ENCODE data around the gene IDS. TPM values are rescaled to one million over a fixed set of nuclear protein-coding genes. Genes with fewer than 3 reads are reported as not detected.
"Not testable (repeated sequence)": the region's sequence is repeated elsewhere in the genome, so short reads cannot be mapped to it uniquely, and the experiment has no call there.

Gene IDS
- total RNA-seq, 1 experiment from 2014 or later: 11.6 TPM

DNA sequence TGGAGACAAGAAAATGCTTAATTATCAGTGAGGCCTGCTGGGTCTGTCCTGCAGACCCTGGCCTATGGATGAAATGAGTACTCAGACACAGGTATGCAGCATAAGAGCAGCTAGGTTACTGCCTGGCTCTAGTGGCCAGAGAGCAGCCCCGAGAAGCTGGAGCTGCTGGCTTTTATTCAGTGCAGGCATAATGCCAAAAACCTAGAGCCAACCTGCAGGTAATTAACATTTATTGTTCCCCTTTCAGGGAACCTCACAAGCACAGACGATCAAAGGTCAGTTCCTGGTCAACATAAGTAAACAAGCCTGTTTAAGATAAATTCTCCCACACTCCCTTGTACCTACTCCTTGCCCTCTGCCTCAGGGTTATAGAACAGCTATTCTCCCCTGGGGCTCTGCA lies 13.3 kb downstream of the IDS start:
- no peaks in the 10 kb centered on the region for H3K36me3 ChIP-seq
- no peak for DNase-seq
- H3K27me3 ChIP-seq: no peaks in the 10 kb centered on the region
- no peak overlapping the region for H3K4me3 ChIP-seq
- H3K9me3 ChIP-seq: no peaks in the 10 kb centered on the region

DNA sequence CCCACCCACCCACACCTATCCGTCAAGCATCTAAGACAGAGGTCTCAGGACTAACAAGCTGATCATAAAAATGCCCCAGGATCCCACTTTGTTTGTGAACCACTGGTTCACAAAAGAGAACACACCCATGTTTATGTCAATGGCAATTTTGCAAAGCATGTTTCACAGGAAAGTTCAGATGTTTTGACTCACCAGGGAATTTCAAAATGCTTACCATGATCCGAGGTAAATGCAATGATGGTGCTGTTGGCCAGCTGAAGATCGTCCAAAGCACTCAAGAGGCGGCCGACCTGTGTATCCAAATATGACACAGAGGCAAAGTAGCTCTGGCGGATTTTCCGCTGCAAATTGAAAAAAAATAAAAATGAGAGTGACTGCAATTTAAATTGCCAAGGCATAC lies 15.0 kb downstream of the IDS start:
- H3K27me3 ChIP-seq: no peaks in the 10 kb centered on the region
- H3K36me3 ChIP-seq: no peaks in the 10 kb centered on the region
- no peak overlapping the region for H3K4me3 ChIP-seq
- no peak for DNase-seq
- no peaks in the 10 kb centered on the region for H3K9me3 ChIP-seq

DNA sequence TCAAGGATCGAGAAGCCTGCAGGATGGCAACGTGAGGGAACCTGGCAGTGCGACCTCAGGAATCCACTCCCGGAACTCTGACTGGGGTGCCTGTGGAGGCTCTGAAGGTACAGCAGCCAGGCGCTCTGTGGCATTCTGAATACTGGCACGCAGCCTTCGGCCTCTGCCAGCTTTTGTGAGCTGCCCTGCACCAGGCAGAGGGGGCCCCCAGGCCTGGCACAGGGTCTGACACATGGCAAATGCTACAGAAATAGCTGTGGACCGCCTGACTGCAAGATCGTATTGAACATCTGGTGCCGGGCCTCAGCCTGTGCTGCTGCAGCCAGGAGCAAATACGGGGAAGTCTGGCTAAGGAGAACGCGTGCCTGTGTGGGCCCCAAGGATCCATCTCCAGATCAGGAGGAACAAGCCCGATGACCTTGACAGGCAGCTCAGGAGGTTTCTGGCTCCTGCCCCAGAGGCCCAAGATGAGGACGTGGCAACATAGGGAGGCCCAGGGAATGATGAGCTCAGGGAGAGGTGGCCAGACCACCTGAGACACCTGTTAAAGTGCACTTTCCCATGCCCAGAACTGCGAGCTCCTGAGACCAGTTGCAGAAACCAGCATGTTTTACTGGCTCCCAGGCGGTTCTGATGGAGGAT lies 16.6 kb downstream of the IDS start:
- H3K9me3 ChIP-seq, H3K27me3 ChIP-seq, H3K36me3 ChIP-seq, H3K4me3 ChIP-seq, DNase-seq: not testable (repeated sequence)

DNA sequence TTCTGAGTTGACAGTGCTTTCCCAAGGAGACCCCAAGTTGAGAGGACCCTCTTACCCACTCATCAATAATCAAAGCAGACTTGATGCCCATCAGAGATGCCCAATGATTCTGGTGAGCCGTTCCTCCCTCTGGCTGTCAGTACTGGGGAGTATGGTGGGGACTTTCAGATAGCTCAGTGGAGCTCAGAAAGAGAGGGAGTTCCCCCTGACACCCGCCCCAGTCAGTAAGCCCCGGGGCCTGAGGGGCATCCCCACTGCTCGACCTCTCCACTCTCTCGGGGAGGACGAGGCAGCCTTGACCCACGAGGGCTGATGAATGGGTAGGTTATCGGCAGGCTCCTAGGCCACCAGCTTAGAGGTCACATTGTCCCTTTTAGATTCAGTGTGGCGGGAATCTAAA lies 17.1 kb downstream of the IDS start:
- not testable (repeated sequence) for H3K36me3 ChIP-seq, H3K9me3 ChIP-seq, H3K27me3 ChIP-seq, DNase-seq, H3K4me3 ChIP-seq

DNA sequence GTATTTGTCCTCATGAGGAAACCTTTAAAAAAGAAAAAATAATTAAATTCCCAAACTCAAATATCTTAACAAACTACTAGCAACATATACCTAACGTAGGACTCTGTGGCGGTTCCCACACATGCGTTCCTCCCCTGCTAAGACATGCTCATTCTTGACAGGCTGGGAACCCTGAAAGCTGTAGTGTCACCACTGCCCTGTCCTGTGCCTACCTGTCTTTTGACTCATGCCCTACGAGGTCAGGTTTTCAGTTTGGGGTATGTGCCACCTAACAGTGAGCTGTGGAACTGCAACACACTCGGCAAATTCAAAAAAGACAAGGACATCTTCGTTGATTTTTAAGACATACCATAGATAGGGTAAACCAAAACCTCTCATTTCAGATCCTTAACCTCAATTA lies 17.8 kb downstream of the IDS start:
- no peaks in the 10 kb centered on the region for H3K36me3 ChIP-seq
- H3K9me3 ChIP-seq: no peaks in the 10 kb centered on the region
- no peak for DNase-seq
- no peaks in the 10 kb centered on the region for H3K27me3 ChIP-seq
- H3K4me3 ChIP-seq: no peak overlapping the region

DNA sequence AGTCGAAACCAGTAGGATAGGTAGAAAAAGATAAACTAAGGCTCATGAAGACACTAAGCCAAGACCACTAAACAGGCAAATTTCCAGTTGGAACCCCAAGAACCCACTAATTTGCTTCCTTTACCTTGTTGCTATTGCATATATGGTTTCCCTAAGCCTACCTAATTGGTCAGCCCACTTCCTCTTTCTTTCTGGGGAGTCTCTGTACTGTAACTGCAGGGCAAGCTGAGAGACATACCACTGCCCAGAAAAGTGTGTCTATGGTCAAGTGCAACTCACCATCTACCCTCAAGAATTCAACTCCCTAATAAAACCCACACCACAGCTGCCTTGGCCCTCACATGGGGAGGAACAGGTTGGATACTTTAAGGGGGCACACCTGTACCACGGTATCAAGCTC lies 28.6 kb downstream of the IDS start:
- H3K27me3 ChIP-seq: no peaks in the 10 kb centered on the region
- no peak overlapping the region for H3K4me3 ChIP-seq
- DNase-seq: no peak
- no peaks in the 10 kb centered on the region for H3K36me3 ChIP-seq
- no peaks in the 10 kb centered on the region for H3K9me3 ChIP-seq

DNA sequence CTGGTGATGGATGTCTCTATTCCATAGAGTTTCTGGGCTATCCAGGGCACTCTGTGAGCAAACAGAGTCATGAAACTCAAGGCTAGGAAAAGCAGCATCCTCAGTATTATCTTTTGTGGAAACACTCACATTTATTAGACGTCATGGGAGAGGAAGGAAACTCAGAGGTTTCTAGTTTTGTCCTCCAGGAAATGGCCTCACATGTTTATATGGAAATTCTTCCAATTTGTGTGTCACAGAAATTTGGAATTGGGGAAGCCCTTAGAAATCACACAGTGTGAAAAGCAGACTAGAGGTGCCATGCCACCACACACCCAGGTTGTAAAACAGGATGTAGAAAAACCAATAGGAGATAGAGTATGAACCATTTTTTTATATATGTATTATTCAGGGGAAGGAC lies 31.1 kb downstream of the IDS start:
- Histone ChIP-seq H3K36me3 (no peaks in the 10 kb centered on the region), H3K27me3 (no peaks in the 10 kb centered on the region), H3K4me3 (no peak overlapping the region), H3K9me3 (no peaks in the 10 kb centered on the region)
- no peak for DNase-seq

DNA sequence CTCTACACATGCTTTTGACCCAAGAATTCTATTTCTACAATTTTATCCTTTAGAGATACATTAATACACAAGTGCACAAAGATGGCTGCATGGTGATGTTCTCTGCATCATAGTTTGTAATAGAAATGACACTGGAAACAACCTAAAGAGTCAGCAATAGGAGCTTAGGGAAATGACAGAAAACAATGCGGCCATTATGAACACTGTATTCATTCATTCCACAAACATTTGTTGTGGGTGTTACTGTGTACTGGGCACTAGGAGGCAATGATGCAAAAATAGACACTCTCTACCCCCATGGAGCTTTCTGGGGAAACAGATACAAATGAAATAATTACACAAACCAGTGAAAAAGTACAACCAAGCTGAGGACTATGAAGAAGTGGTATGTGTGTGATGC lies 32.0 kb downstream of the IDS start:
- Histone ChIP-seq H3K27me3 (no peaks in the 10 kb centered on the region), H3K4me3 (no peak overlapping the region), H3K36me3 (no peaks in the 10 kb centered on the region), H3K9me3 (no peaks in the 10 kb centered on the region)
- no peak for DNase-seq

DNA sequence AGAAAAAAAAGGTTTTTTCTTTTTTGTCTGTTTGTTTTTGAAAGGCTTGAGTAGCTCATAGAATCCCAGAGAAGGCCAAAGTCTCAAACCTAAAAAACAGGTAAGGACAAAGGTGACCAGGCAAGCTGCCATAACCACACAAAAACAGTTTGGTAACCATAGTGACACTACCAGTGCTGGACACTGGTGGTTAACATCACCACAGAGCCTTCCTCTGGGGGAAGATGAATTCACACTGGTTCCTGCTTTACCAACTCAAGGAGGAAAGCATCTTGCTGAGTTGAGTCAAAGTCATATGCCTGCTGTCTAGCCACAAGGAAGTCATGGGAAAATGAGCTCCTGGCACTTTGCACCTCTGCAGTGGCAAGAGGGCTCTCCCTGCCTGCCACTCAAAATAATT lies 32.5 kb downstream of the IDS start:
- DNase-seq: no peak
- no peak overlapping the region for H3K4me3 ChIP-seq
- H3K36me3 ChIP-seq: no peaks in the 10 kb centered on the region
- no peaks in the 10 kb centered on the region for H3K27me3 ChIP-seq
- no peaks in the 10 kb centered on the region for H3K9me3 ChIP-seq

DNA sequence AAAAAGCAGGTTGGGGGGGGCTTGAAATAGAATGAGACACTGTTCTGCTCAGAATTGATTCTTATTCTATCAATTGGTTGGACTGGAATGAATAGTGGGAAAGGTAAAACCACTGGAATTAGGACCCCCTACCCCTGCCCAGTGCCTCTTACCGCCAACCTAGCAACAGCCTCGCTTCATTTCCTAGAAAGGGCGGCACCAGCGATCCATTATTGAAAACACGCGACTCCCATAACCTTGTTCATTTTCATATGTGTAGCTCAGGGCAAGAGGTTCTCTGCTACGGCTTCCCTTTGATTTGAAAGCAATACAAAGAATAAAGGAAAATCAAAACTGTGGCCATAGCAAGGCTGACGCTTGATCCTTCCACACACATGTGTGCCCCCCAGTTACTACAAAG lies 33.7 kb downstream of the IDS start:
- Histone ChIP-seq H3K36me3 (no peaks in the 10 kb centered on the region), H3K27me3 (no peaks in the 10 kb centered on the region), H3K9me3 (no peaks in the 10 kb centered on the region), H3K4me3 (no peak overlapping the region)
- no peak for DNase-seq

DNA sequence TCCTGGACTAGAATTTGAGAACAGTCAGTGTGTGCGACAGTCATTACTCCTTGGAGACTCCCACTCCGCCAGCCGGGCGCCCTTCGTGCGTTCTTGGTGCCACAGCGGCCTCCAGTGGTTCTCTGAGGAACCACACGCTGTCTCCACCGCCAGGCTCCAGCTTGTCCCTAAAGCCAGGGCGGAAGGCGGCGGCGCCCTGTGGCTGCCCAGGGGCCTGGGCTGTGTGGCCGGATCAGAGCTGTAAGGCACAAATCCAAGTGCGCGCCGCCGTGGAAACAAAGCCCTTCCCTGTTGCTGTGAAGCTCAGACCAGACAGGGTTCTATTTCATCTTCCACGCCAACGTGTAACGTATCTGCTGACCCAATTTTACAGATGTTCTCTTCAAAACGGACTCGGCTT lies 34.2 kb downstream of the IDS start:
- Histone ChIP-seq H3K4me3 (no peak overlapping the region), H3K27me3 (no peaks in the 10 kb centered on the region), H3K9me3 (no peaks in the 10 kb centered on the region), H3K36me3 (no peaks in the 10 kb centered on the region)
- DNase-seq: peak; percentile 55

DNA sequence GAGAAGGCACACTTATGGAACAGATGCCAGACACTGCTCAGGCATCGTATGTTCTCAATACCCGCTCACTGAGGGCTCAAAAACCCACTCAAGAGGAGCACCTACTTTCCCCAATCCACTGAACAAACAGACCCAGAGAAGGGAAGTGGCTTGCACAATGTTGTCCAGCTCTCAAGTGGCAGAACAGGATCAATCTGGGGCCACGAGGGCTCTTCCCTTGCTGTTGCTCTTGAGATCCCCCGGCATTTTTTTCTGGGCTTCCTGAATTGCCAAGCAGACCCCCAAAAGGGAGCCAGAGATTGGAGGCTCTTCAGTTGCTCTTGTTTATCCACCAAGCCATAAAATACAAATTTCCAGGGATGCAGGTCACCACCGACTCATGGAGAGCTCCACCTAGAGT lies 35.7 kb downstream of the IDS start:
- H3K36me3 ChIP-seq: no peaks in the 10 kb centered on the region
- no peaks in the 10 kb centered on the region for H3K9me3 ChIP-seq
- H3K4me3 ChIP-seq: no peak overlapping the region
- no peak for DNase-seq
- H3K27me3 ChIP-seq: no peaks in the 10 kb centered on the region

DNA sequence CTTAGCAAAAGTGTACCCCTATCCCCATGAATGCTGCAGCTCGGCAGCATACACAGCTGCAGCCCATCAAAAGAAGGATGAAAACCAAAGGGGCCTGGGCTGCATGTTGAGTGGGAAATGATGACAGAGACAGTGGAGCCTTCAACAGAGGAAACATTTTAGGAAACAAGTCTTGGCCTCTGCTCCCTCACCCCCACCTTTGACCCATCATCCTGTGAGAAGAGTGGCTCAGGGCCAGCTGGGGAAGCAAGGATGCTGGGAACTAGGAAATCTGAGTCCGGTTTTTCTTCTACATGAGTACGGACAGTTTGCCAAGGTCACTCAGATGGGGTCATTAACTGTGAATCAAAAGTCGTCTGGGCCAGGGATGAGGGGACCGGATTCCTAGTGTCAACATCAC lies 37.2 kb downstream of the IDS start:
- DNase-seq: no peak
- Histone ChIP-seq H3K4me3 (no peak overlapping the region), H3K36me3 (no peaks in the 10 kb centered on the region), H3K9me3 (no peaks in the 10 kb centered on the region), H3K27me3 (no peaks in the 10 kb centered on the region)

DNA sequence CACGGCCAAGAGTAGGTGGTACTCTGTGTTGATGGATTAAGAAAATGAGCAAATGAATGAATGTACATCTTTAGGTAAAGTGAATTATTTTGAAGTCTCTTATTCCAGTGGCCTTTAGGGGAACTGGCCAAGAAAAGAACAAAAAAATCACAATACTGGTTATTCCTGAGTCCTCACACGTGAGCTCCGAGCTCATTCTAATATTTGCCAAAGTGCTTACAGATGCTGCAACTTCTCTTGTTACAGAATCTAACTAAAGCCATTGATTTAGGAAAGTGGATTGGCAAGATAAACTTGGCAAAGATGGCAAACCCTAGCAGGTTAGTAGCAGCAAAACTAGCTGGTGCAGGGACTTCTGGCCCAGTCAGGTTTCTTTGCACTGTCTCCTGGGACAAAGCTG lies 37.6 kb downstream of the IDS start:
- Histone ChIP-seq H3K36me3 (no peaks in the 10 kb centered on the region), H3K4me3 (no peak overlapping the region), H3K9me3 (no peaks in the 10 kb centered on the region), H3K27me3 (no peaks in the 10 kb centered on the region)
- no peak for DNase-seq

DNA sequence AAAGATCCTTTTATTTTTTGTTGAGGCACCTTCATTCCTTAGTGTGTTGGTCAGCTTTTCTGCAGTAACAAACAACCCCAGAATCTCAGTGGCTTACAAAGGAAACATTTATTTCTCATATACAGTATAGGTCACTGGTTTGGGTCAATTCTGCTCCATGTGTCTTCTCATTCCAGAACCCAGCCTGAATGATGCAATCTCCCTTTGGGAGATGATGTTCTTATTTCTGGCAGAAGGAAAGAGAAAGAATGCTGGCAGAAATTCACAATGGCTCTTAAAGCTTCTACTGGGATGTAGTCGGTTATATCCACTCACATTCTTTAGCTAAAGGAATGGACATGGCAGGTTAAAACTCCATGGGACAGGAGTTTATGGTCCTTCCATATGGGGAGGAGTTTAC lies 42.3 kb downstream of the IDS start:
- Histone ChIP-seq H3K27me3 (no peaks in the 10 kb centered on the region), H3K9me3 (no peaks in the 10 kb centered on the region), H3K36me3 (no peaks in the 10 kb centered on the region), H3K4me3 (no peak overlapping the region)
- no peak for DNase-seq

DNA sequence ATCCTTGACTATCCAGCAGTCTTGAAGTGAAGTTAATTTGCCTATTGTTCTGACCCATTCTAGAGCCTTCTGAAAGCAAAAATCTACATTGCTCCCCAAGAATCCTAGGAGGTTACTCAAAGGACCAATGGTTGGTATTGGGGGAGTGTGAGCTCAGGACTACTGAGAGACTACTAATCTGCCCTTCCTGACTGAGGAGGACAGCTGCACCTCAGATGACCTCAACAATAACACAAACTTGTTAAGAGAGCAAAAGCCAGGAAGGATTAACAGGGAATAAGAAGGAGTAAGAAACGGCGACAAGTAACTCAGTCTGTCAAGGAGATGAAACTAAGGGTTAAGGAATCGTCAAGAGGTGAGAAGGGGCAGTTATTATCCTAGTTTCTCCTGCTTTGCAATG lies 43.4 kb downstream of the IDS start:
- H3K27me3 ChIP-seq: no peaks in the 10 kb centered on the region
- H3K9me3 ChIP-seq: no peaks in the 10 kb centered on the region
- no peaks in the 10 kb centered on the region for H3K36me3 ChIP-seq
- H3K4me3 ChIP-seq: no peak overlapping the region
- no peak for DNase-seq

DNA sequence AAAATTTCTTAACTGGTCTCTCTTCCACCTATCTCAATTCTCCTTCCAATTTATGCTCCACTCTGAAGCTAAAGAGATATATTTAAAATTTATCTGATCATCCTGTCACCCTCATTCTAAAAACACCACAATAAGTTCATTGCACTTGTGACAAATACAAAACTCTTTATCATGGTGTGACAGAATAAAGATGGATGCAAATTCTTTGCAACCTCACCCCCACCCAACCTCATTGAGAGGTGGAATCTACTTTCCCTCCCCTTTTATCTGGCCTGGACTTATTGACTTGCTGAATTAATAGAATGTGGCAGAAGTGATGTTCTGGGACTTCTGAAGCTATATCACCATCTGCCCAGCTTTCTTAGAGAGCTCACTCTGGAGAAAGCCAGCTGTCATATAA lies 46.5 kb downstream of the IDS start:
- Histone ChIP-seq H3K36me3 (no peaks in the 10 kb centered on the region), H3K9me3 (no peaks in the 10 kb centered on the region), H3K4me3 (no peak overlapping the region), H3K27me3 (no peaks in the 10 kb centered on the region)
- DNase-seq: no peak

DNA sequence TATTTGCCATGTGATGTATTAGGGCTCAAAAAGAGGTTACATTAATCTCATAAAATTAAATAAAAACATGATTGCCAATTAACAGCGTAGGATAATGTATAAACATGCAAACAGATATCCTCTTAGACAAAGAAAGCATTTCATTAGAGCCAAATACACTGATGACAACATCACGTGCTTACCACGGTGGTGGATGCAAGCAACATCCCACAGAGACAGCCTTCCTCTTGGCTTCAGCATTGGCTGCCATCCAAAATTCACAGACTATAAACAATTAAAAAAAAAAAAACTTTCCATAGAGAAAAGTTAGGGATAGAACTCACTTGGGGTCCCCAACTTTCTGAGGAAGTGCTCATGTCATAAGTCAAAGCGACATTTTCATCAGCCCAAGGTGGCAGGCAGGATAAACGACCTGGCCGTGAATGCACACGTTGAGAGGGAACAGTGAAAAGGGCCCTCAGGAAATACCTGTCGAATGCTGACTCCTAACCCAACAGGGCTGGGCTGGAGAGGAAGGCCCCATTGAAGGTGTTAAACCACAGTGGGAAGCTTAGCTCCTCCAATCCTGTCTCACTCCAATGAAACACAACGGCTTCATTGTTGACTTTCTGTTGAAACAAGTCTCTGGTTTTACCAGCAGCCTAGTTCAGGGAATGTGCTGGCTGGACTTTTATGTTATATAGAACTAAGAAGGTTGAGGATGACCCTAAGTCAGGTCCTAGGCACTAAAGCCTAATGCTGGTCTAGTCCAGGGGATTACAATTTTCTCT lies 48.4 kb downstream of the IDS start:
- no peak for DNase-seq
- Histone ChIP-seq H3K9me3 (no peaks in the 10 kb centered on the region), H3K36me3 (no peaks in the 10 kb centered on the region), H3K27me3 (no peaks in the 10 kb centered on the region), H3K4me3 (no peak overlapping the region)

All from MG63 (cell line).